ENCODE measurements around the gene KRTAP23-1.

The KRTAP23-1 gene

DNA sequence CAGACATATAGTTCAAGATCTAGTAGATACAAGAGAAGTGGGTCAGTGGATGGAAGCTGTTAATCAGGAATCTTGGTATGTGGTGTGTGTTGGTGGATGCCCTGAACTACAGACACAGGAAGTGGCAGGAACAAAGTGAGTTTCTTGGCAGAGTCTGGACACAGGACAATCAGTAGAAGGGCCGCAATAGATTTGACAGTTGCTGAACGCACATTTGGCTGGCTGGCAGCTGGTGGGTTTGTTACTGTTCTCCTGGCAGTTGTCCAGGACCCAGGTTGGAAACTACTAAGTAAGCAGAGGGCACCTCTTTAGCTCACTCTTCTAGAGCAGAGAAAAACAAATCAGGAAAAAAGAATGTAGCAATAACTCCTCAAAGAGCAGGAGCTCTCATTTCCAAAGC, 41.5 kb downstream of the KRTAP23-1 start:
- no peak for DNase-seq (ENCODE audit: low read depth)

DNA sequence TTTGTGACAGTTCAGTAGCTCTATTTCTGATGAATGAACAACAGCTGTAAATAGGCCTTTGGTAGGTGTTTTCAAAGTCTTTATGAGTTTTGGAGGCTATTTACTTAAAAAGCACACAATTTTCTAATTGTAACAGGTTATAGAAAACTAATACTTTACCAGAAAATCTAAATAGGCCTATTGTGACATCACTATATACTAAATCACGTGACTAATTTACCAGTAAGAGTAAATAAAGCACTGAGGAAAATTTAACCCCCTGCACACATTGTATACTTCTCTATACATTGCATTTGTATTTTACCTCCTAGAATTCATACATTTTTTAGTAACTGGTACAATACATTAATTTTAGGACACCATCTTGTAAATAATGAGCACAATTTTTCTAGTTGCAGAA, 43.3 kb downstream of the KRTAP23-1 start:
- DNase-seq (ENCODE audit: low read depth) = no peak

Data from GM04503 (cell line).